Astrocyte (in vitro differentiated cells and primary cell): ENCODE measurements around the gene MYL7.

Experiments
- CTCF ChIP-seq: IDR thresholded peaks from 2 replicates; pipeline ENCODE4 v1.5.1; 2011; ENCODE audit warnings: low read depth, mild to moderate bottlenecking, inconsistent platforms, low read length, moderate library complexity; ENCODE audit not compliant: insufficient read depth
- EZH2 ChIP-seq: IDR thresholded peaks from 2 replicates; pipeline ENCODE4 v1.6.1; 2012; ENCODE audit warnings: mild to moderate bottlenecking, low read length, inconsistent platforms; ENCODE audit not compliant: insufficient read depth

GRCh38 chr7:44136731-44137130, 4.4 kb downstream of the MYL7 start:
- TF ChIP-seq EZH2 (no peak), CTCF (no peak)
